B cell (primary cell): ENCODE measurements around the gene RPL41. TPM values are rescaled to one million over a fixed set of nuclear protein-coding genes. Genes with fewer than 3 reads are reported as not detected.

ENCODE experiments used
- ATAC-seq: fragments of 200-7000 bp; cut with Tn5 transposase; one replicate; pipeline ENCODE4 v1.10.0; 2021; ENCODE audit warnings: low read depth, mild to moderate bottlenecking, moderate number of reproducible peaks, moderate library complexity
- CTCF ChIA-PET: fragments of 350-600 bp; sonication (Branson Sonifier 250); formaldehyde crosslinking; loops from one replicate; lab custom pipeline; 2021; ENCODE audit warnings: antibody characterized with exemption, inconsistent platforms; lab: Charles Lee
- POLR2A ChIA-PET: fragments of 350-600 bp; sonication (Branson Sonifier 250); formaldehyde crosslinking; loops from one replicate; lab custom pipeline; 2021; ENCODE audit warnings: antibody characterized with exemption; lab: Charles Lee
- DNase-seq: peaks from one replicate; pipeline ENCODE4 v3.0.0; 2013
- H2AFZ ChIP-seq: 2 replicates; pipeline ENCODE4 v1.6.1; 2012; ENCODE audit warnings: mild to moderate bottlenecking, low read depth, low read length; ENCODE audit not compliant: insufficient read depth, poor library complexity, severe bottlenecking
- H3K27ac ChIP-seq, 2 donors: 1 replicate in 1 of 2; 2 replicates in 1 of 2; pipeline ENCODE4 v1.5.1; 2012 to 2013; ENCODE audit warnings: low read length in 2 of 2, mild to moderate bottlenecking in 2 of 2, moderate library complexity in 1 of 2
- H3K27me3 ChIP-seq, 4 experiments: fragments of 200-600 bp in 1 of 4; sonication (generic) in 1 of 4; replicated peaks in 1 of 4; 1 replicate in 2 of 4; 2 replicates in 2 of 4; pipeline versions ENCODE4 v1.6.1 to v1.7.0; 2013 to 2016; ENCODE audit warnings: low read length in 3 of 4, mild to moderate bottlenecking in 2 of 4, mixed read lengths in 1 of 4, moderate library complexity in 1 of 4; ENCODE audit not compliant: insufficient read depth in 4 of 4, control insufficient read depth in 3 of 4; ENCODE audit errors: control extremely low read depth in 1 of 4
- H3K36me3 ChIP-seq, 2 experiments: replicated peaks in 1 of 2; 1 replicate in 1 of 2; 2 replicates in 1 of 2; pipeline versions ENCODE4 v1.6.1 to v1.7.1; 2013; ENCODE audit warnings: low read length in 1 of 2; ENCODE audit not compliant: insufficient read depth in 2 of 2, control insufficient read depth in 1 of 2; ENCODE audit errors: control extremely low read depth in 1 of 2, extremely low read depth in 1 of 2
- H3K4me1 ChIP-seq, 2 donors: fragments of 200-600 bp in 1 of 2; sonication (generic) in 1 of 2; 1 replicate in 1 of 2; 2 replicates in 1 of 2; pipeline versions ENCODE4 v1.5.1 to v1.6.1; 2013 to 2017; ENCODE audit warnings: low read length in 2 of 2; ENCODE audit not compliant: control insufficient read depth in 2 of 2, insufficient read depth in 2 of 2
- H3K4me2 ChIP-seq: replicated peaks from 2 replicates; pipeline ENCODE3; 2012; ENCODE audit warnings: mild to moderate bottlenecking, low read depth, low read length; ENCODE audit not compliant: poor library complexity, severe bottlenecking
- H3K4me3 ChIP-seq, 5 experiments: fragments of 200-600 bp in 1 of 5; sonication (generic) in 1 of 5; 1 replicate in 3 of 5; 2 replicates in 2 of 5; pipeline versions ENCODE4 v1.5.1 to v1.7.0; 2011 to 2016; ENCODE audit warnings: low read length in 4 of 5, mild to moderate bottlenecking in 4 of 5, low read depth in 2 of 5, control low read depth in 1 of 5, moderate library complexity in 1 of 5; ENCODE audit not compliant: insufficient read depth in 1 of 5; ENCODE audit errors: control extremely low read depth in 1 of 5, extremely low read depth in 1 of 5
- H3K79me2 ChIP-seq: fragments of 200-600 bp; sonication (generic); one replicate; pipeline ENCODE4 v1.6.0; 2016; ENCODE audit warnings: low read length; ENCODE audit not compliant: control insufficient read depth, insufficient read depth
- H3K9ac ChIP-seq: fragments of 200-600 bp; sonication (generic); 2 replicates; pipeline ENCODE4 v1.6.1; 2017; ENCODE audit warnings: mild to moderate bottlenecking, low read length, moderate library complexity
- H3K9me3 ChIP-seq, 3 donors: one replicate each; pipeline versions ENCODE4 v1.6.1 to v1.7.1; 2013; ENCODE audit warnings: low read length in 2 of 3; ENCODE audit not compliant: control insufficient read depth in 2 of 3, insufficient read depth in 1 of 3; ENCODE audit errors: control extremely low read depth in 1 of 3
- H4K20me1 ChIP-seq: 2 replicates; pipeline ENCODE4 v1.6.0; 2012; ENCODE audit warnings: mild to moderate bottlenecking, low read length; ENCODE audit not compliant: insufficient read depth, control insufficient read depth, poor library complexity, severe bottlenecking
- H3K27ac Mint-ChIP-seq: one replicate; pipeline ENCODE4 v1.8.0; 2021; ENCODE audit warnings: mixed read lengths
- H3K27me3 Mint-ChIP-seq: one replicate; pipeline ENCODE4 v1.8.0; 2021; ENCODE audit warnings: mixed read lengths
- H3K4me1 Mint-ChIP-seq: one replicate; pipeline ENCODE4 v1.8.0; 2021; ENCODE audit warnings: mixed read lengths
- H3K4me3 Mint-ChIP-seq: one replicate; pipeline ENCODE4 v1.8.0; 2021; ENCODE audit warnings: mixed read lengths
- H3K9me3 Mint-ChIP-seq: one replicate; pipeline ENCODE4 v1.8.0; 2022; ENCODE audit warnings: mixed read lengths; ENCODE audit not compliant: insufficient read depth
- CTCF ChIP-seq: fragments of 200-600 bp; IDR thresholded peaks from one replicate; pipeline ENCODE4 v1.8.0; 2022; ENCODE audit warnings: antibody characterized with exemption, mild to moderate bottlenecking
- EZH2 ChIP-seq: IDR thresholded peaks from 2 replicates; pipeline ENCODE4 v1.6.1; 2012; ENCODE audit warnings: borderline replicate concordance, low read depth, mild to moderate bottlenecking, moderate library complexity, low read length; ENCODE audit not compliant: insufficient read depth, poor library complexity, severe bottlenecking
- WGBS: methylation state at CpG from one replicate; pipeline ENCODE4 v1.1.5; 2013; ENCODE audit warnings: missing lambda C conversion rate; ENCODE audit not compliant: insufficient coverage; 5-methylcytosine and 5-hydroxymethylcytosine counted together
- intact Hi-C: fragments of 100-400 bp; cut with micrococcal nuclease; formaldehyde crosslinking; loops from one replicate; pipeline ENCODE4 v1.10.0; 2022
- polyA plus RNA-seq: library from polyadenylated mRNA; depleted of rRNA; stranded (reverse); fragments of >200 nt; gene quantifications from 2 replicates; pipeline ENCODE4 v1.2.3, GENCODE V29; 2012
- total RNA-seq, 2 donors: library from RNA; stranded (reverse); fragments of 120-200 nt in 1 of 2; gene quantifications; 1 replicate in 1 of 2; 2 replicates in 1 of 2; pipeline versions ENCODE4 v1.2.3 to v1.2.4, GENCODE V29; 2013 to 2022

RPL41 gene
- total and polyA plus RNA-seq, 2 donors (not counting 1 experiment from before 2014, with no cell fraction given), result 4,738 to 10,371 TPM

GRCh38 chr12:56141946-56142784, 25.7 kb downstream of the RPL41 start:
- H3K4me2 ChIP-seq, result no peak overlapping the region
- H3K4me3 ChIP-seq, result no peak overlapping the region
- no peak for ATAC-seq
- POLR2A ChIA-PET, result interaction anchor here (0.9 kb wide), 1 partner anchor 10 kb away, joined by 3 read pairs; no protein-coding TSS in a partner anchor
- H3K4me1 ChIP-seq, result no peaks in the 10 kb centered on the region
- TF ChIP-seq EZH2 (no peak), CTCF (no peak)
- no peaks in the 10 kb centered on the region for H3K27me3 ChIP-seq
- H2AFZ ChIP-seq, result no peak overlapping the region
- Mint-ChIP-seq H3K4me3 (no peak overlapping the region), H3K27ac (peak overlapping the region; percentile 74), H3K9me3 (no peaks in the 10 kb centered on the region), H3K4me1 (peaks cover 9% of the 10 kb centered on the region), H3K27me3 (no peaks in the 10 kb centered on the region)
- H3K36me3 ChIP-seq, result peaks cover 0 to 73% of the 10 kb centered on the region in 2 experiments
- H3K9me3 ChIP-seq, result no peaks in the 10 kb centered on the region
- DNase-seq, result no peak
- peak overlapping the region in 1 of 2 donors; percentile 8 for H3K27ac ChIP-seq
- peaks cover 16% of the 10 kb centered on the region for H4K20me1 ChIP-seq
- H3K9ac ChIP-seq, result no peak overlapping the region
- CTCF ChIA-PET, result interaction anchor here (0.8 kb wide), 1 partner anchor 47 kb away, joined by 4 read pairs; the partner anchor contains the start of gene SMARCC2
- H3K79me2 ChIP-seq, result no peaks in the 10 kb centered on the region
- 81% methylated on average over 14 of the region's 19 CpGs for WGBS
- intact Hi-C loops, result no loop called here

GRCh38 chr12:56143217-56143616, 26.8 kb downstream of the RPL41 start:
- Histone ChIP-seq H4K20me1 (peaks cover 12% of the 10 kb centered on the region), H3K79me2 (no peaks in the 10 kb centered on the region), H3K4me1 (no peaks in the 10 kb centered on the region), H3K4me2 (no peak overlapping the region), H3K27me3 (no peaks in the 10 kb centered on the region), H2AFZ (no peak overlapping the region), H3K9me3 (no peaks in the 10 kb centered on the region), H3K36me3 (peaks cover 0 to 63% of the 10 kb centered on the region in 2 experiments), H3K4me3 (no peak overlapping the region), H3K9ac (no peak overlapping the region), H3K27ac (peak overlapping the region in 1 of 2 donors; percentile 6)
- DNase-seq (no peak), ATAC-seq (peak; percentile 45)
- peak overlapping the region; percentile 67 for H3K27ac Mint-ChIP-seq
- CTCF ChIA-PET, result interaction anchor here (0.6 to 2.2 kb wide), 3 partner anchors 16 to 1094 kb away, joined by 3 to 15 read pairs (median 3); partner anchors contain the start of genes DNAJC14 and ESYT1
- WGBS, result 100% methylated on average over 2 of the region's 4 CpGs
- H3K27me3 Mint-ChIP-seq, result no peaks in the 10 kb centered on the region
- no peak overlapping the region for H3K4me3 Mint-ChIP-seq
- POLR2A ChIA-PET, result interaction anchor here (1.3 kb wide), 1 partner anchor 15 kb away, joined by 4 read pairs; the partner anchor contains the start of gene ESYT1
- H3K9me3 Mint-ChIP-seq, result no peaks in the 10 kb centered on the region
- intact Hi-C loops, result no loop called here
- H3K4me1 Mint-ChIP-seq, result peaks cover 9% of the 10 kb centered on the region
- TF ChIP-seq EZH2 (no peak), CTCF (no peak)
